Measurements from ENCODE around the gene DMXL1. TPM values are rescaled to one million over a fixed set of nuclear protein-coding genes. Genes with fewer than 3 reads are reported as not detected.

The DMXL1 gene
- total RNA-seq, 1 donor from 2014 or later = 51.4 TPM

DNA sequence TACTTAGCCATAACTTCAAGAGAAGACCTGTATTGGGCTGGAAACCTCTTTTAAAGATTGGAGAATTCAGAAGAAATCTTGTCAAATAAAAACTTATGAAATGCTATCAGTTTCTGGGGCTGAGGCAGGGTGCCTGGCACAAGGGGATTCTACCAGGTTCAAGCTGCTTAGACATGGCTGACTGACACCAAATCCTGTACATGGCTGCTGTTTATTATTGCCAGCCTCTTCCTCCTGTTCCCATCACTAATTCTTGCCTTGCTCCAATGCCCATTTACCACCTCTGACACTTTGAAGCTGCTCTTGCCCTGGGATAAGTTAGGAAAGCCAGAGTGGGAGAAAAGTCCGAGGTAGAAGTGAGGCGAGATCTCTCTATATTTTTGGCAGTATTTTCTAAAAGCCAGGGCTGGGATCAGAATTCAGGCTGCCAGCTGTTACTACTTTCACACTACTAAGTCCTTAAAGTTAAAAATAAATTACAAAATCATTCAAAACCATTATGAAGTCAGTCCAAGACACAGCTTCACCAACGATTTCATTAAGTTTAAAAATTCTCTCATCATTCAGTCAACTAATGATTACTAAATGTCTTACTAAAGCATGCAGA lies 218.7 kb downstream of the DMXL1 start:
- DNase-seq = no peak
- H3K4me1 ChIP-seq = peaks cover 36% of the 10 kb centered on the region
- intact Hi-C loops (cut with DNase I) = no loop called here

DNA sequence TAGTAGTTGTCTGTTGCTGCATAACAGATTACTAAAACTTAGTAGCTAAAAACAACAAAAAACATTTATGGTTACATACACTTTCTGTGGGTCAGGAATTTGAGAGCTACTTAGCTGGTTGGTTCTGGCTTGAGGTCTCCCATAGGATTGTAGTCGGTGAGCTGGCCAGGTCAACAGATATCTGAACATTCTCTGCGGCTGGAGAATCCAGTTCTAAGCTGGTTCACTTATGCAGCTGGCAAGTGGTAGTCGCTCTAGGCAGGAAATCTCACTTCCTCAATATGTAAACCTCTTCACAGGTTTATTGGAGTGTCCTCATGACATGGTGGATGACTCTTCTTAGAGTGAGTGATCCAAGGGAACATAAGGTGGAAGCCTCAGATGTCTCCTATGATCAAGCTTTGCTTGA lies 219.3 kb downstream of the DMXL1 start:
- Histone ChIP-seq H3K36me3 (no peaks in the 10 kb centered on the region), H3K4me3 (no peak overlapping the region), H3K9me3 (no peaks in the 10 kb centered on the region), H3K4me1 (peaks cover 36% of the 10 kb centered on the region), H3K27ac (no peak overlapping the region), H3K27me3 (no peaks in the 10 kb centered on the region)
- TF ChIP-seq, protein P1, sequence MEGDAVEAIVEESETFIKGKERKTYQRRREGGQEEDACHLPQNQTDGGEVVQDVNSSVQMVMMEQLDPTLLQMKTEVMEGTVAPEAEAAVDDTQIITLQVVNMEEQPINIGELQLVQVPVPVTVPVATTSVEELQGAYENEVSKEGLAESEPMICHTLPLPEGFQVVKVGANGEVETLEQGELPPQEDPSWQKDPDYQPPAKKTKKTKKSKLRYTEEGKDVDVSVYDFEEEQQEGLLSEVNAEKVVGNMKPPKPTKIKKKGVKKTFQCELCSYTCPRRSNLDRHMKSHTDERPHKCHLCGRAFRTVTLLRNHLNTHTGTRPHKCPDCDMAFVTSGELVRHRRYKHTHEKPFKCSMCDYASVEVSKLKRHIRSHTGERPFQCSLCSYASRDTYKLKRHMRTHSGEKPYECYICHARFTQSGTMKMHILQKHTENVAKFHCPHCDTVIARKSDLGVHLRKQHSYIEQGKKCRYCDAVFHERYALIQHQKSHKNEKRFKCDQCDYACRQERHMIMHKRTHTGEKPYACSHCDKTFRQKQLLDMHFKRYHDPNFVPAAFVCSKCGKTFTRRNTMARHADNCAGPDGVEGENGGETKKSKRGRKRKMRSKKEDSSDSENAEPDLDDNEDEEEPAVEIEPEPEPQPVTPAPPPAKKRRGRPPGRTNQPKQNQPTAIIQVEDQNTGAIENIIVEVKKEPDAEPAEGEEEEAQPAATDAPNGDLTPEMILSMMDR (IDR thresholded peaks at IDR 0.05) = no peak
- ATAC-seq = peak; percentile 80
- no peak for DNase-seq
- intact Hi-C loops (cut with DNase I) = no loop called here

More for the DNA sequence above, 218.7 kb downstream of the DMXL1 start:
- TF ChIP-seq, protein P1 (IDR thresholded peaks at IDR 0.05) = no peak
- Histone ChIP-seq H3K27me3 (no peaks in the 10 kb centered on the region), H3K36me3 (no peaks in the 10 kb centered on the region), H3K9me3 (no peaks in the 10 kb centered on the region), H3K27ac (no peak overlapping the region), H3K4me3 (no peak overlapping the region)
- no peak for ATAC-seq

DNA sequence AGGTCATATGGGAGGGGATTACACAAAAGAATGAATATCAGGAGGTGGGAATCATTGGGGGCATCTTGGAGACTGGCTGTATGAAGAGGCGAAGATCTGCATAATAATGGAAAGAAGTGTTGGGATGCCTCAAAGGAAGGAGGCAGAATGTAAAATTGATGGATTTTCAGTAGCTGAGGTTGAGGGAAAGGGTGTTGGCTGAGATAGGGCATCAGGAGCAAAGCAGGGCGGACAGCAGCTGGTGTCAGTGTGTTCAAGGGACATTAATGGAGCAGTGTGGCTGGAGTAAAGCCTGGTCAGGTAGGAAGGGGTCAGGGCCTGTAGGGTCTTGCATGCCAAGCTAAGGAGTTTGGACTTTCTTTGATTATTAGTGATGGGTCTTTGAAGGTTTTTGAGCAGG lies 219.7 kb downstream of the DMXL1 start:
- no peak for DNase-seq
- TF ChIP-seq, protein P1 (IDR thresholded peaks at IDR 0.05) = no peak
- no peaks in the 10 kb centered on the region for H3K27me3 ChIP-seq
- no peak for ATAC-seq
- no peak overlapping the region for H3K4me3 ChIP-seq
- H3K36me3 ChIP-seq = no peaks in the 10 kb centered on the region
- H3K4me1 ChIP-seq = peaks cover 35% of the 10 kb centered on the region
- H3K27ac ChIP-seq = no peak overlapping the region
- intact Hi-C loops (cut with DNase I) = no loop called here
- no peaks in the 10 kb centered on the region for H3K9me3 ChIP-seq

DNA sequence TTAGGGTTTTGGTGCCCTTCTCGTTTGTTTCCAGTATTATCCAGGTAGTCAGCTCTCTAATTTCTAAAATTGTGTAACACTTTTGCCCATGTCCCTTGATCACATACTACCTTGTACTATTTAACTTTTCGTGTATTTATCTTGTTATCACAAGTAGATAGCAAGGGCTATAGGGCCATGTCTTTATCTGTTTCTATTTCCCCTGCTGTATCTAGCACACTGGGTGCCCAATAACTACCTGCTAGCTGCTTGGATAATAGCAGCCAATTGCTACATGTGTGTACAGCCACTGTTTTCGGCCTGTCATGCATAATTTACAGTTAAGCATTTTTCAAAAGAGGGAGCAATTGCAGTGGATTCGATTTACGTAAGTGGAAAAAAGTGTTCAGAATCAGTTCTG lies 220.2 kb downstream of the DMXL1 start:
- TF ChIP-seq, protein P1 (IDR thresholded peaks at IDR 0.05) = no peak
- H3K4me3 ChIP-seq = no peak overlapping the region
- H3K27me3 ChIP-seq = no peaks in the 10 kb centered on the region
- intact Hi-C loops (cut with DNase I) = no loop called here
- peaks cover 30% of the 10 kb centered on the region for H3K4me1 ChIP-seq
- H3K27ac ChIP-seq = no peak overlapping the region
- H3K9me3 ChIP-seq = no peaks in the 10 kb centered on the region
- no peak for DNase-seq
- ATAC-seq = no peak
- no peaks in the 10 kb centered on the region for H3K36me3 ChIP-seq

DNA sequence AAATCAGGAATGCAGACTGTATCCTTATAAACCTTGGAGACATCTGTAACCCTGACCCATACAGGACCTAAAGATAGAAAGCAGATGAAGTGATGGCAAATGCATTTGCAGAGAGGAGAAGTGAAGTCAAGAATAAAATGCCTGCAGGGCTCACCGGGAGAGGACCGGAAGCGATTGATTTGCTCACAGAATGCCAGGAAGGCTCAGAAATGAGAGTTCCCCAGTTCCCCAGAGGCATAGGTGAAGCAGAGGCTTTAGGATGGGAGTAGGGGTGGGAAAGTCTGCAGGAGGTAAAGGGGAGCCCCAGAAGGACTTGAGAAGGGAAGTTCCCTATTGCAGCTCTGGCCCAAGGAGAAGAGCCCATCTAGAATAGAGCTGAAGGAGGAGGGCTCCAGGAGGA lies 221.0 kb downstream of the DMXL1 start:
- intact Hi-C loops (cut with DNase I) = no loop called here
- Histone ChIP-seq H3K36me3 (no peaks in the 10 kb centered on the region), H3K4me3 (no peak overlapping the region), H3K4me1 (peaks cover 28% of the 10 kb centered on the region), H3K27me3 (no peaks in the 10 kb centered on the region), H3K9me3 (no peaks in the 10 kb centered on the region), H3K27ac (no peak overlapping the region)
- no peak for DNase-seq
- no peak for ATAC-seq
- TF ChIP-seq, protein P1 (IDR thresholded peaks at IDR 0.05) = no peak

Measured in upper lobe of right lung (tissue), 1 donor.